ENCODE results near the gene MORC3.
"Not testable (repeated sequence)": the region's sequence is repeated elsewhere in the genome, so short reads cannot be mapped to it uniquely, and the experiment has no call there.

MORC3 gene

DNA sequence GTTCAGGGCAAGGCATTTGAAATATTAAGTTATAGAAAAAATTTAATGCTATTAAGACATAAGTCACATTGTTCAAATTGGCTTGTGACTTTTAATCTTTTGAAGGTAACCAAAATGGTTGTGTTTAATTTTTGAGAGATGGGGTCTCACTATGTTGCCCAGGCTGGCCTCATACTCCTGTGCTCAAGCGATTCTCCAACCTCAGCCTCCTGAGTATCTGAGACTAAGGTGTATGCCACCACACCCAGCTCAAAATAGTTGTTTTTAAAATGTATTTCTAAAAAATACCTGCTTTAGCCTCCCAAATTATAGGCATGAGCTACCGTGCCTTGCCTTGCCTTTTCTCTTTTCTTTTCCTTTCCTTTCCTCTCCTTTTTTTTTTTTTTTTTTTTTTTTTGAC lies 39.2 kb downstream of the MORC3 start:
- DNase-seq (ENCODE audit: low read depth) = no peak
- TF ChIP-seq, protein P1, sequence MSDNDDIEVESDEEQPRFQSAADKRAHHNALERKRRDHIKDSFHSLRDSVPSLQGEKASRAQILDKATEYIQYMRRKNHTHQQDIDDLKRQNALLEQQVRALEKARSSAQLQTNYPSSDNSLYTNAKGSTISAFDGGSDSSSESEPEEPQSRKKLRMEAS (IDR thresholded peaks at IDR 0.05; ENCODE audit: low read depth, low read length) = no peak
- no peak for TF ChIP-seq MYC (IDR thresholded peaks at IDR 0.05; ENCODE audit: low read depth, low read length)
- TF ChIP-seq, protein P2, sequence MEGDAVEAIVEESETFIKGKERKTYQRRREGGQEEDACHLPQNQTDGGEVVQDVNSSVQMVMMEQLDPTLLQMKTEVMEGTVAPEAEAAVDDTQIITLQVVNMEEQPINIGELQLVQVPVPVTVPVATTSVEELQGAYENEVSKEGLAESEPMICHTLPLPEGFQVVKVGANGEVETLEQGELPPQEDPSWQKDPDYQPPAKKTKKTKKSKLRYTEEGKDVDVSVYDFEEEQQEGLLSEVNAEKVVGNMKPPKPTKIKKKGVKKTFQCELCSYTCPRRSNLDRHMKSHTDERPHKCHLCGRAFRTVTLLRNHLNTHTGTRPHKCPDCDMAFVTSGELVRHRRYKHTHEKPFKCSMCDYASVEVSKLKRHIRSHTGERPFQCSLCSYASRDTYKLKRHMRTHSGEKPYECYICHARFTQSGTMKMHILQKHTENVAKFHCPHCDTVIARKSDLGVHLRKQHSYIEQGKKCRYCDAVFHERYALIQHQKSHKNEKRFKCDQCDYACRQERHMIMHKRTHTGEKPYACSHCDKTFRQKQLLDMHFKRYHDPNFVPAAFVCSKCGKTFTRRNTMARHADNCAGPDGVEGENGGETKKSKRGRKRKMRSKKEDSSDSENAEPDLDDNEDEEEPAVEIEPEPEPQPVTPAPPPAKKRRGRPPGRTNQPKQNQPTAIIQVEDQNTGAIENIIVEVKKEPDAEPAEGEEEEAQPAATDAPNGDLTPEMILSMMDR (IDR thresholded peaks at IDR 0.05; ENCODE audit: low read depth, low read length) = no peak
- TF ChIP-seq POLR2A (IDR thresholded peaks at IDR 0.05; ENCODE audit: extremely low read depth, insufficient read length) = no peak
- H3K4me3 ChIP-seq (ENCODE audit: low read depth, low read length) = no peak overlapping the region

GRCh38 chr21:36369064-36369685 lies 49.2 kb downstream of the MORC3 start:
- no peak for TF ChIP-seq POLR2A (IDR thresholded peaks at IDR 0.05; ENCODE audit: extremely low read depth, insufficient read length)
- H3K4me3 ChIP-seq (ENCODE audit: low read depth, low read length) = no peak overlapping the region
- no peak for DNase-seq (ENCODE audit: low read depth)

DNA sequence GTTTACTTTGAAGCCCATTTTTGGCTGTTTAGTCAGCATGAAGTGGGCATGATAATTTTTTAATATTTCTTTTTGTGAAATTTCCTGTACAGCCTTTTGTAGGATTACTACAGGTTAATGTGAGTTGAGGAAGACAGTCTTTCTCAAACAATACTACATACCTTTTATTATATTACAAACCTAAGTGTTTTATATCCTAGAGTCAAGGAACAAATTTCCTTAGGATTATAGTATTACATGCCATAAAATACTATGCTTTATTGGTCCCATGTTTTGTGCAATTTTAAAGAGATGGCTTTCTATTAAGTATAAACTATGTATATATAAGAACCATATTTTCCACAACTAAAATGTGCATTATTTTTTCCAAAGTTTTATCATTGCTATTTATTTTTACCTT lies 56.0 kb downstream of the MORC3 start:
- no peak for DNase-seq (ENCODE audit: low read depth)
- TF ChIP-seq MYC (IDR thresholded peaks at IDR 0.05; ENCODE audit: low read depth, low read length) = no peak
- H3K4me3 ChIP-seq (ENCODE audit: low read depth, low read length) = no peak overlapping the region

DNA sequence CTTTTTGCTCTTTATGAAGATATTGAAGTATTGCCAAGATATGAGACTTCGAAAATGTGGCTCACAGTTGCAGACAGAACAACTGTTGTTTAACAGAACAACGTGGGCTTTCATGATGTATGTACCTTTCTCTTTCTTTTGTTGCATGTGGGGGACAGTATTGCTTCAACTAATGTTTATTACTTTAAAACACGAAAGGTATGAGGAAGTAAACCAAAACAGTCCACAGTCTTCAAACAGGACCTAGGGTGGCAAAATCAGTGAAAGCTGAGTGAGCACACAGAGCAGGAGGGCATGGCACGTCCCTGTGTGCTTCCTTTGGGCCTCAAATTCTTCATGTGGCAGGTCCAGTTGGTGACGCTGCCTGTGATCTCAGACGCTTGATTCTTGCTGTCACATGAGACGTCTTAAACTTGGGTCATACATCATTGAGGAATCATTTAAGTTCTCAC lies 57.4 kb downstream of the MORC3 start:
- no peak overlapping the region for H3K4me3 ChIP-seq (ENCODE audit: low read depth, low read length)
- TF ChIP-seq, protein P2 (IDR thresholded peaks at IDR 0.05; ENCODE audit: low read depth, low read length) = no peak
- TF ChIP-seq POLR2A (IDR thresholded peaks at IDR 0.05; ENCODE audit: extremely low read depth, insufficient read length) (no peak), MYC (IDR thresholded peaks at IDR 0.05; ENCODE audit: low read depth, low read length) (no peak)
- TF ChIP-seq, protein P1 (IDR thresholded peaks at IDR 0.05; ENCODE audit: low read depth, low read length) = no peak
- DNase-seq (ENCODE audit: low read depth) = no peak

DNA sequence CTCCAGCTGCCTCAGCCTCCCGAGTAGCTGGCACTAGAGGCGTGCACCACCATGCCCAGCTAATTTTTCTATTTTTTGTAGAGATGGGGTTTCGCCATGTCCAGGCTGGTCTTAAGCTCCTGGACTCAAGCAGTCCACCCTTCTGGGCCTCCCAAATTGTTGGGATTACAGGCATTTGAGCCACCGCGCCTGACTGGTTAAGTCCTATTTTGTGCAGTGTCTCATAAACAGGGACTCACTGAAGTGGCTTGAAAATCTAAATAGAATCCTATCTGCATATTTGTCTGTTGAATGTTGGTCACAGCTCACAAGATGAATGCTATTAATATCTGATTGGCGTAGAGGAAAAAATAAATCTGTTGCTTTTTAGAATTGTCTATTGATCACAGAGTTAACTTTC lies 59.3 kb downstream of the MORC3 start:
- no peak overlapping the region for H3K4me3 ChIP-seq (ENCODE audit: low read depth, low read length)
- DNase-seq (ENCODE audit: low read depth) = no peak
- TF ChIP-seq, protein P1 (IDR thresholded peaks at IDR 0.05; ENCODE audit: low read depth, low read length) = no peak
- TF ChIP-seq POLR2A (IDR thresholded peaks at IDR 0.05; ENCODE audit: extremely low read depth, insufficient read length) (no peak), MYC (IDR thresholded peaks at IDR 0.05; ENCODE audit: low read depth, low read length) (no peak)
- TF ChIP-seq, protein P2 (IDR thresholded peaks at IDR 0.05; ENCODE audit: low read depth, low read length) = no peak

DNA sequence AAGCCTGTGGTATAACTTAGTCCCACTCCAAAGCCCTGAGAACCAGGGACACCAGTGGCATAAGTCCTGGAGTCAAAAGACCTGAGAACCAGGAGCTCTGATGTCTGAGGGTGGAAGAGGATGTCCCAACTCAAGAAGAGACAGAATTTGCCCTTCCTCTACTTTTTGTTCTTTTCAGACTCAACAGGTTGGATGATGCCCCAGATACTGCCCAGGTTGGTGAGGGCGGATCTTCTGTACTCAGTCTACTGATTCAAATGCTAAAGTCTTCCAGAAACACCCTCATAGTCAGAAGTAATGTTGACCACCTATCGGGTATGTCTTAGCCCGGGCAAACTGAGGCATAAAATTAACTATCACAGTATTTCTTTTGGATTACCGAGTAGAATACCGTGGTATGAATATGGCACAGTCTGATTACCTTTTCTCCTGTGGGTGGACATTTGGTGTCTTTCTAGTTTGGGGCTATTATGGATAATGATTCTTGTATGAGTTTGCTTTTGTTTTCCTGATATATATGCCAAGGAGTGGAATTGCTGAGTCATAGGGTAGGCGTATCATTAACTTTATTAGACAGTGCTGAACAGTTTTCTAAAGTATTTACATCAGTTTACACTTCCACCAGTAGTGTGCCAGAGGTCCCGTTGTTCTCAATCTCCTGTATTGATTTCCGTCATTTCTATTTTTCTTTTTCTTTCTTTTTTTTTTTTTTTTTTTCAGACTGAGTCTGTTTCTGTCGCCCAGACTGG lies 62.0 kb downstream of the MORC3 start:
- no peak for DNase-seq (ENCODE audit: low read depth)
- H3K4me3 ChIP-seq (ENCODE audit: low read depth, low read length) = no peak overlapping the region
- TF ChIP-seq POLR2A (IDR thresholded peaks at IDR 0.05; ENCODE audit: extremely low read depth, insufficient read length) (no peak), MYC (IDR thresholded peaks at IDR 0.05; ENCODE audit: low read depth, low read length) (no peak)
- TF ChIP-seq, protein P2 (IDR thresholded peaks at IDR 0.05; ENCODE audit: low read depth, low read length) = no peak
- TF ChIP-seq, protein P1 (IDR thresholded peaks at IDR 0.05; ENCODE audit: low read depth, low read length) = no peak

DNA sequence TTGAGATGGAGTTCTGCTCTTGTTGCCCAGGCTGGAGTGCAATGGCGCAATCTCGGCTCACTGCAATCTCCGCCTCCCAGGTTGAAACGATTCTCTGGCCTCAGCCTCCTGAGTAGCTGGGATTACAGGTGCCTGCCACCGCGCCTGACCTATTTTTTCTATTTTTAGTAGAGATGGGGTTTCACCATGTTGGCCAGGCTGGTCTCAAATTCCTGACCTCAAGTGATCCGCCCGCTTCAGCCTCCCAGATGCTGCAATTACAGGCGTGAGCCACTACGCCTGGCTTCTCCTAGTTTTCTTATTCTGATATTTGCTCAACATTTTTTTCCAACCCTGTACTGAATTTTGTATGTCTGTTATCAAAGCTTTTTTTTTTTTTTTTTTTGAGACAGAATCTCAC lies 62.7 kb downstream of the MORC3 start:
- H3K4me3 ChIP-seq (ENCODE audit: low read depth, low read length); DNase-seq (ENCODE audit: low read depth): not testable (repeated sequence)
